ENCODE data around the gene PLSCR5. TPM values are rescaled to one million over a fixed set of nuclear protein-coding genes. Genes with fewer than 3 reads are reported as not detected.

Gene PLSCR5
- total and polyA plus RNA-seq, 7 experiments from 2014 or later = not detected

GRCh38 chr3:146558781-146559180 is 46.4 kb downstream of the PLSCR5 start:
- ChIA-PET POLR2A (no interaction called here), CTCF (no interaction called here)
- H3K9me3 Mint-ChIP-seq = peaks cover 0 to 6% (median 2%) of the 10 kb centered on the region in 11 donors
- ATAC-seq (no peak), DNase-seq (no peak)
- intact Hi-C loops (cut with micrococcal nuclease) = no loop called here
- no peaks in the 10 kb centered on the region for H3K27me3 ChIP-seq (ENCODE audit: control insufficient read depth in 2 of 2, insufficient read depth in 2 of 2, low read length in 2 of 2)
- H3K27ac Mint-ChIP-seq = no peak overlapping the region
- peaks cover 0 to 15% (median 0%) of the 10 kb centered on the region in 5 donors for H3K36me3 Mint-ChIP-seq
- no peak overlapping the region for H3K4me3 Mint-ChIP-seq
- H3K4me1 ChIP-seq (ENCODE audit: control insufficient read depth in 2 of 2, insufficient read depth in 2 of 2, low read length in 2 of 2) = no peaks in the 10 kb centered on the region
- H3K36me3 ChIP-seq (ENCODE audit: control insufficient read depth in 2 of 3, insufficient read depth in 3 of 3, low read length in 3 of 3) = no peaks in the 10 kb centered on the region
- no peaks in the 10 kb centered on the region for H3K9me3 ChIP-seq (ENCODE audit: control insufficient read depth in 2 of 3, low read length in 3 of 3)
- H3K4me1 Mint-ChIP-seq = peaks cover 0 to 8% (median 0%) of the 10 kb centered on the region in 7 donors
- peaks cover 0 to 17% (median 0%) of the 10 kb centered on the region in 5 donors for H3K27me3 Mint-ChIP-seq
- H3K4me3 ChIP-seq (ENCODE audit: low read length) = no peak overlapping the region
- H3K27ac ChIP-seq (ENCODE audit: low read depth, low read length) = no peak overlapping the region

DNA sequence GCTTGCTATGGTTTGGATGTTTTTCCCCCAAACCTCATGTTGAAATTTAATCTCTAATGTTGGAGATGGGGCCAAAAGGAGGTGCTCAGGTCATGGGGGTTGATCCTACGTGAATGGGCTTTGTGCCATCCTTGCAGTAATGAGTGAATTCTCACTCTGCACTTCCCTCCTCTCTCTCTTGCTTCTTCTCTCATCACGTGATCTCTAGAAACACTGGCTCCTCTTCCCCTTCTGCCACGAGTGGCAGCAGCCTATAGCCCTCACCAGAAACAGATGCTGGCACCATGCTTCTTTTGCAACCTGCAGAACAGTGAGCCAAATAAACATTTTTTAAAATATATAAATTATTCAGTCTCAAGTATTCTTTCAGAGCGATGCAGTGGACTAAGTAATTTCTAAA is 47.4 kb downstream of the PLSCR5 start:
- no peak overlapping the region for H3K4me3 ChIP-seq (ENCODE audit: low read length)
- H3K36me3 ChIP-seq (ENCODE audit: control insufficient read depth in 2 of 3, insufficient read depth in 3 of 3, low read length in 3 of 3) = no peaks in the 10 kb centered on the region
- ATAC-seq (no peak), DNase-seq (no peak)
- no peaks in the 10 kb centered on the region for H3K9me3 ChIP-seq (ENCODE audit: control insufficient read depth in 2 of 3, low read length in 3 of 3)
- intact Hi-C loops (cut with micrococcal nuclease) = no loop called here
- H3K36me3 Mint-ChIP-seq = peaks cover 0 to 14% (median 0%) of the 10 kb centered on the region in 5 donors
- CTCF ChIA-PET = no interaction called here
- H3K4me1 Mint-ChIP-seq = peaks cover 0 to 18% (median 0%) of the 10 kb centered on the region in 7 donors
- no peaks in the 10 kb centered on the region for H3K4me1 ChIP-seq (ENCODE audit: control insufficient read depth in 2 of 2, insufficient read depth in 2 of 2, low read length in 2 of 2)
- H3K27ac ChIP-seq (ENCODE audit: low read depth, low read length) = no peak overlapping the region
- H3K4me3 Mint-ChIP-seq = no peak overlapping the region
- no peaks in the 10 kb centered on the region for H3K27me3 ChIP-seq (ENCODE audit: control insufficient read depth in 2 of 2, insufficient read depth in 2 of 2, low read length in 2 of 2)
- POLR2A ChIA-PET = no interaction called here
- no peak overlapping the region for H3K27ac Mint-ChIP-seq
- peaks cover 0 to 3% (median 0%) of the 10 kb centered on the region in 11 donors for H3K9me3 Mint-ChIP-seq
- H3K27me3 Mint-ChIP-seq = peaks cover 0 to 13% (median 0%) of the 10 kb centered on the region in 5 donors

DNA sequence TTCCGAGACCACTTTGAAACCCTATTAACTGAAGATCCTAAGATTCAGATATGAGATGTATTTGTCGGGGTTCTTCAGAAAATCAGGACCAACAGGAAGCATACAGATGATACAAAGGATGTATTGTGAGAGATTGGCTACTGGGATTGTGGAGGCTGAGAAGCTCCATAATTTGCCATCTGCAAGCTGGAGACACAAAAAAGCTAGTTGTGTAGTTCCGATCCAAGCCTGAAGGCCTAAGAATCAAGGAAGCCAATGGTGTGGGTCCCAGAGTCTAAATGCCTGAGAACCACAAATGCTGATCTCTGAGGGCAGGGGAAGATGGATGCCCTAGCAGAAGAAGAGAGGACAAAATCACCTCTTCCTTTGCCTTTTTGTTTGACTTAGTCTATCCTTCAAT is 49.8 kb downstream of the PLSCR5 start:
- peaks cover 0 to 14% (median 0%) of the 10 kb centered on the region in 5 donors for H3K36me3 Mint-ChIP-seq
- ATAC-seq (no peak), DNase-seq (no peak)
- peaks cover 2 to 37% (median 5%) of the 10 kb centered on the region in 7 donors for H3K4me1 Mint-ChIP-seq
- no peak overlapping the region for H3K4me3 Mint-ChIP-seq
- Histone ChIP-seq H3K4me3 (ENCODE audit: low read length) (no peak overlapping the region), H3K27ac (ENCODE audit: low read depth, low read length) (no peak overlapping the region), H3K36me3 (ENCODE audit: control insufficient read depth in 2 of 3, insufficient read depth in 3 of 3, low read length in 3 of 3) (no peaks in the 10 kb centered on the region), H3K27me3 (ENCODE audit: control insufficient read depth in 2 of 2, insufficient read depth in 2 of 2, low read length in 2 of 2) (no peaks in the 10 kb centered on the region), H3K9me3 (ENCODE audit: control insufficient read depth in 2 of 3, low read length in 3 of 3) (no peaks in the 10 kb centered on the region), H3K4me1 (ENCODE audit: control insufficient read depth in 2 of 2, insufficient read depth in 2 of 2, low read length in 2 of 2) (peaks cover 0 to 5% of the 10 kb centered on the region in 2 donors)
- intact Hi-C loops (cut with micrococcal nuclease) = no loop called here
- CTCF ChIA-PET = no interaction called here
- H3K9me3 Mint-ChIP-seq = no peaks in the 10 kb centered on the region
- POLR2A ChIA-PET = no interaction called here
- H3K27ac Mint-ChIP-seq = no peak overlapping the region
- peaks cover 0 to 7% (median 0%) of the 10 kb centered on the region in 5 donors for H3K27me3 Mint-ChIP-seq

DNA sequence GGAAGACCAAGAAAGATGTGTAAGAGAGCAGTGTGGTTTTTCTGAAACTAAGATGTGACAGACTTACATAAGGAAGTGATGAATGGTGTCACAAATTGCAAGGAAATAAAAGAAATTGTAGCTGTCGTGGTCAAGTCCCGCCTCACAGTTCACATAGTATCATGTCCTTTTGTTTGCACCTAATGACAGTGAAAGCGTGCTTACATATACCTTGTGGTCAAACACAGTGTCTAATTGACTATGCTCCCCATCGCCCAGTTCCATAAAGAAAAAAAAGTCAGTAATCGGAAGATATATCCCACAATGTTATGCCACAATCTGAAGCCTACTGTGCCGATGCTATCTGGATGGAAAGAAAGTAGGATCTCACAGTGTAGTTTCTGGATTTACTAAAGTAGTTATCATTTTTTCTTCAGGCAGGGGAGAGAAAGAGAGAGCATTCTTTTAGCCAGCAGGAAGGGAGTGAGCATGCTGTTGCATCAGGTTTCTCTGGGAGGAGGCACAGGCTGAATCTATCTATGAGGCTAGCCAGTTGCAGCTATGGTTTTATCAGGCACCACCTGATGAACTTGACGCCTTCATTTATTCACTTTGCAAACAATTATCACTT is 50.9 kb downstream of the PLSCR5 start:
- POLR2A ChIA-PET = no interaction called here
- no peak overlapping the region for H3K27ac ChIP-seq (ENCODE audit: low read depth, low read length)
- H3K4me3 ChIP-seq (ENCODE audit: low read length) = no peak overlapping the region
- H3K4me1 ChIP-seq (ENCODE audit: control insufficient read depth in 2 of 2, insufficient read depth in 2 of 2, low read length in 2 of 2) = peaks cover 5% of the 10 kb centered on the region in 2 donors
- CTCF ChIA-PET = no interaction called here
- Mint-ChIP-seq H3K27ac (peak overlapping the region in 1 of 9 donors; percentile 53), H3K27me3 (peaks cover 0 to 6% (median 0%) of the 10 kb centered on the region in 5 donors), H3K36me3 (peaks cover 0 to 17% (median 0%) of the 10 kb centered on the region in 5 donors), H3K4me3 (peak overlapping the region in 1 of 10 donors; percentile 56), H3K9me3 (no peaks in the 10 kb centered on the region), H3K4me1 (peaks cover 5 to 46% (median 11%) of the 10 kb centered on the region in 7 donors)
- intact Hi-C loops (cut with micrococcal nuclease) = no loop called here
- no peaks in the 10 kb centered on the region for H3K9me3 ChIP-seq (ENCODE audit: control insufficient read depth in 2 of 3, low read length in 3 of 3)
- no peaks in the 10 kb centered on the region for H3K27me3 ChIP-seq (ENCODE audit: control insufficient read depth in 2 of 2, insufficient read depth in 2 of 2, low read length in 2 of 2)
- no peaks in the 10 kb centered on the region for H3K36me3 ChIP-seq (ENCODE audit: control insufficient read depth in 2 of 3, insufficient read depth in 3 of 3, low read length in 3 of 3)
- no peak for DNase-seq
- peak; percentile 27 for ATAC-seq

GRCh38 chr3:146550743-146551510 is 54.2 kb downstream of the PLSCR5 start:
- no peak overlapping the region for H3K4me3 ChIP-seq (ENCODE audit: low read length)
- no peaks in the 10 kb centered on the region for H3K9me3 ChIP-seq (ENCODE audit: control insufficient read depth in 2 of 3, low read length in 3 of 3)
- H3K36me3 ChIP-seq (ENCODE audit: control insufficient read depth in 2 of 3, insufficient read depth in 3 of 3, low read length in 3 of 3) = no peaks in the 10 kb centered on the region
- DNase-seq (no peak), ATAC-seq (peak; percentile 42)
- H3K27me3 Mint-ChIP-seq = no peaks in the 10 kb centered on the region
- H3K36me3 Mint-ChIP-seq = peaks cover 0 to 14% (median 0%) of the 10 kb centered on the region in 5 donors
- no peaks in the 10 kb centered on the region for H3K9me3 Mint-ChIP-seq
- H3K27me3 ChIP-seq (ENCODE audit: control insufficient read depth in 2 of 2, insufficient read depth in 2 of 2, low read length in 2 of 2) = no peaks in the 10 kb centered on the region
- H3K4me3 Mint-ChIP-seq = peak overlapping the region in 2 of 10 donors; percentile 15 to 76
- POLR2A ChIA-PET = no interaction called here
- peak overlapping the region in 4 of 9 donors; percentile 1 to 81 (median 42) for H3K27ac Mint-ChIP-seq
- CTCF ChIA-PET = no interaction called here
- intact Hi-C loops (cut with micrococcal nuclease) = loop anchor here in 1 of 2 donors (1.0 kb wide), 1 partner anchor 9 kb away; no protein-coding TSS in a partner anchor
- H3K4me1 ChIP-seq (ENCODE audit: control insufficient read depth in 2 of 2, insufficient read depth in 2 of 2, low read length in 2 of 2) = peaks cover 5% of the 10 kb centered on the region in 2 donors
- H3K27ac ChIP-seq (ENCODE audit: low read depth, low read length) = no peak overlapping the region
- peaks cover 7 to 78% (median 23%) of the 10 kb centered on the region in 7 donors for H3K4me1 Mint-ChIP-seq

- H3K27me3 Mint-ChIP-seq = no peaks in the 10 kb centered on the region
- no peaks in the 10 kb centered on the region for H3K9me3 Mint-ChIP-seq
- H3K4me1 Mint-ChIP-seq = peaks cover 7 to 85% (median 28%) of the 10 kb centered on the region in 7 donors
- ChIA-PET POLR2A (no interaction called here), CTCF (no interaction called here)
- H3K36me3 ChIP-seq (ENCODE audit: control insufficient read depth in 2 of 3, insufficient read depth in 3 of 3, low read length in 3 of 3) = no peaks in the 10 kb centered on the region
- intact Hi-C loops (cut with micrococcal nuclease) = loop anchor here in 1 of 2 donors (1.0 kb wide), 1 partner anchor 8 kb away; no protein-coding TSS in a partner anchor
- DNase-seq (no peak), ATAC-seq (no peak)
- no peaks in the 10 kb centered on the region for H3K9me3 ChIP-seq (ENCODE audit: control insufficient read depth in 2 of 3, low read length in 3 of 3)
- H3K27me3 ChIP-seq (ENCODE audit: control insufficient read depth in 2 of 2, insufficient read depth in 2 of 2, low read length in 2 of 2) = no peaks in the 10 kb centered on the region
- H3K4me3 ChIP-seq (ENCODE audit: low read length) = no peak overlapping the region
- no peak overlapping the region for H3K27ac ChIP-seq (ENCODE audit: low read depth, low read length)
- H3K36me3 Mint-ChIP-seq = peaks cover 0 to 13% (median 0%) of the 10 kb centered on the region in 5 donors
- peak overlapping the region in 7 of 10 donors; percentile 1 to 76 (median 16) for H3K4me3 Mint-ChIP-seq
- H3K27ac Mint-ChIP-seq = peak overlapping the region in 3 of 9 donors; percentile 26 to 81 (median 59)
- peaks cover 5% of the 10 kb centered on the region in 2 donors for H3K4me1 ChIP-seq (ENCODE audit: control insufficient read depth in 2 of 2, insufficient read depth in 2 of 2, low read length in 2 of 2)
Observed at GRCh38 chr3:146550070-146550615, 55.0 kb downstream of the PLSCR5 start.

Measured in naive thymus-derived CD4-positive, alpha-beta T cell (primary cell).